ENCODE results near the gene NEURL1. TPM values are rescaled to one million over a fixed set of nuclear protein-coding genes. Genes with fewer than 3 reads are reported as not detected.

Gene NEURL1
- total RNA-seq, 1 donor = not detected

DNA sequence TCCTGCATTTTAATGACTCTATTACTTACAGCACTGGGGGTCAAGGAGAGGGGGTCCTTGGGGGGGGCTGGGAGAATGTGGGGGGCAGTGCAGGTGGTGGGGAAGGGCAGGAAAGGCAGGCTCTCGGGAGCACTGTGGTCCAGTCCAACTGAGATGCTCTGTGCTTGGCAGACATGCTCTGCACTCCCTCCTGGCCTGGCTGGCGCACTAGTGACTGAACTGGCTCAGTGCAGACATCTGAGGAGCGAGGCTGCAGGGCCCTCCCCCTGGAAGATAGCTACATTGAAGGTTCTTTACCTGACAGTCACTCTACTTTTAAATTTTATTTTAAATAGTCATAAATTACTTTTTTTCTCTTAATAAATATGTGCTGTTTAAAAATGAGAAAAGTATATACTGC lies 105.7 kb downstream of the NEURL1 start:
- Histone ChIP-seq H3K4me3 (ENCODE audit: insufficient read depth, low read length) (no peak overlapping the region), H3K9me3 (ENCODE audit: low read depth, low read length) (no peaks in the 10 kb centered on the region), H3K27ac (ENCODE audit: low read depth, low read length) (no peak overlapping the region), H2AFZ (ENCODE audit: low read length) (no peak overlapping the region), H3K36me3 (ENCODE audit: insufficient read depth, low read length) (peaks cover 31% of the 10 kb centered on the region), H4K20me1 (ENCODE audit: insufficient read depth, low read length) (peaks cover 17% of the 10 kb centered on the region), H3K27me3 (ENCODE audit: insufficient read depth, low read length) (no peaks in the 10 kb centered on the region), H3K79me2 (ENCODE audit: insufficient read depth, low read length) (no peaks in the 10 kb centered on the region), H3K4me1 (ENCODE audit: insufficient read depth, low read length) (peaks cover 4% of the 10 kb centered on the region), H3K4me2 (ENCODE audit: insufficient read depth, low read length) (no peak overlapping the region)
- TF ChIP-seq, protein P1, sequence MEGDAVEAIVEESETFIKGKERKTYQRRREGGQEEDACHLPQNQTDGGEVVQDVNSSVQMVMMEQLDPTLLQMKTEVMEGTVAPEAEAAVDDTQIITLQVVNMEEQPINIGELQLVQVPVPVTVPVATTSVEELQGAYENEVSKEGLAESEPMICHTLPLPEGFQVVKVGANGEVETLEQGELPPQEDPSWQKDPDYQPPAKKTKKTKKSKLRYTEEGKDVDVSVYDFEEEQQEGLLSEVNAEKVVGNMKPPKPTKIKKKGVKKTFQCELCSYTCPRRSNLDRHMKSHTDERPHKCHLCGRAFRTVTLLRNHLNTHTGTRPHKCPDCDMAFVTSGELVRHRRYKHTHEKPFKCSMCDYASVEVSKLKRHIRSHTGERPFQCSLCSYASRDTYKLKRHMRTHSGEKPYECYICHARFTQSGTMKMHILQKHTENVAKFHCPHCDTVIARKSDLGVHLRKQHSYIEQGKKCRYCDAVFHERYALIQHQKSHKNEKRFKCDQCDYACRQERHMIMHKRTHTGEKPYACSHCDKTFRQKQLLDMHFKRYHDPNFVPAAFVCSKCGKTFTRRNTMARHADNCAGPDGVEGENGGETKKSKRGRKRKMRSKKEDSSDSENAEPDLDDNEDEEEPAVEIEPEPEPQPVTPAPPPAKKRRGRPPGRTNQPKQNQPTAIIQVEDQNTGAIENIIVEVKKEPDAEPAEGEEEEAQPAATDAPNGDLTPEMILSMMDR (IDR thresholded peaks at IDR 0.05; ENCODE audit: extremely low read depth, low read depth, low read length) = no peak
- no peak for DNase-seq (ENCODE audit: insufficient read length, low spot score, missing footprints)

DNA sequence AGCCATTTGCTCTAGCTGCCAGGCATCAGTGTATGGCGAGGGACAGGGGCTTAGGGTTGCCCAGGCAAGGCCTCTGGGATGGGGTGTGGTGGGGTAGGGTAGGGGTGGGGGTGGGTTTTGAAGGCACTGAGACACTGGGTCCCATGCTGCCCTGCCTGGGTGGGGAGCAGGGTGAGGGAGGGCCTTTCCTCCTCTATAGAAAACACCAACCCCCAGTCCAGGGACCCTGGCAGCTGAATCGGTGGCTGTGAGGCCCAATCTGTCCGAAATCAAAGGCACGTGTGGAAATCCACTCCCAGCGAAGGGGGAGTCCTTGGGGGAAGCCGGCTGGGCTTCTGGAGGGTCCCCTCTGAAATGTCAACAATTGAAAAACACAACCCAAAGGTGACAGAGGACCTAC lies 106.4 kb downstream of the NEURL1 start:
- H3K9me3 ChIP-seq (ENCODE audit: low read depth, low read length) = no peaks in the 10 kb centered on the region
- H3K27ac ChIP-seq (ENCODE audit: low read depth, low read length) = no peak overlapping the region
- TF ChIP-seq, protein P1 (IDR thresholded peaks at IDR 0.05; ENCODE audit: extremely low read depth, low read depth, low read length) = no peak
- no peak overlapping the region for H3K4me2 ChIP-seq (ENCODE audit: insufficient read depth, low read length)
- H3K27me3 ChIP-seq (ENCODE audit: insufficient read depth, low read length) = no peaks in the 10 kb centered on the region
- H2AFZ ChIP-seq (ENCODE audit: low read length) = no peak overlapping the region
- peaks cover 37% of the 10 kb centered on the region for H3K36me3 ChIP-seq (ENCODE audit: insufficient read depth, low read length)
- no peak overlapping the region for H3K4me3 ChIP-seq (ENCODE audit: insufficient read depth, low read length)
- H3K79me2 ChIP-seq (ENCODE audit: insufficient read depth, low read length) = no peaks in the 10 kb centered on the region
- H3K4me1 ChIP-seq (ENCODE audit: insufficient read depth, low read length) = peaks cover 4% of the 10 kb centered on the region
- peaks cover 17% of the 10 kb centered on the region for H4K20me1 ChIP-seq (ENCODE audit: insufficient read depth, low read length)
- no peak for DNase-seq (ENCODE audit: insufficient read length, low spot score, missing footprints)

DNA sequence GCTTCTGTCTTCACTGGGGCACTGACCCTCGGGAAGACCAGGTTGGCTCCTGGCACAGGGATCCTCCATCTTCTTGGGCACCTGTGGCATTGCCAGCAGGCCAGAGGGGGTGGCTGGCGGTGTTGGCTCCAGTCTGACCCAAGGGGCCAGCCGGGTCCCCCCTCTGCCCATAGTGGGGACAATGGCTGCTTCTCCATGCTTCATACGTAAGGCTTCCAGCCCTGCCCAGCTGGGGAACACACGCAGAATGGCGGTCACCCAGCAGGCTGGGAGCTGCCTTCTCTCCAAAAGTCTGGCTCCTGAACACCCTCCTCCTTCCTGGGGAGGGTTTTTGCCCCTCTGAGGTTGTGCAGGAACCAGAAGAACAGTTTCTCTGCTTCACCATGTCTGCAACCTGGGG lies 106.8 kb downstream of the NEURL1 start:
- no peak overlapping the region for H3K4me2 ChIP-seq (ENCODE audit: insufficient read depth, low read length)
- no peak overlapping the region for H2AFZ ChIP-seq (ENCODE audit: low read length)
- H4K20me1 ChIP-seq (ENCODE audit: insufficient read depth, low read length) = peaks cover 14% of the 10 kb centered on the region
- H3K79me2 ChIP-seq (ENCODE audit: insufficient read depth, low read length) = no peaks in the 10 kb centered on the region
- peaks cover 4% of the 10 kb centered on the region for H3K4me1 ChIP-seq (ENCODE audit: insufficient read depth, low read length)
- H3K27ac ChIP-seq (ENCODE audit: low read depth, low read length) = no peak overlapping the region
- peaks cover 41% of the 10 kb centered on the region for H3K36me3 ChIP-seq (ENCODE audit: insufficient read depth, low read length)
- H3K27me3 ChIP-seq (ENCODE audit: insufficient read depth, low read length) = no peaks in the 10 kb centered on the region
- no peak overlapping the region for H3K4me3 ChIP-seq (ENCODE audit: insufficient read depth, low read length)
- TF ChIP-seq, protein P1 (IDR thresholded peaks at IDR 0.05; ENCODE audit: extremely low read depth, low read depth, low read length) = no peak
- no peak for DNase-seq (ENCODE audit: insufficient read length, low spot score, missing footprints)
- H3K9me3 ChIP-seq (ENCODE audit: low read depth, low read length) = no peaks in the 10 kb centered on the region

DNA sequence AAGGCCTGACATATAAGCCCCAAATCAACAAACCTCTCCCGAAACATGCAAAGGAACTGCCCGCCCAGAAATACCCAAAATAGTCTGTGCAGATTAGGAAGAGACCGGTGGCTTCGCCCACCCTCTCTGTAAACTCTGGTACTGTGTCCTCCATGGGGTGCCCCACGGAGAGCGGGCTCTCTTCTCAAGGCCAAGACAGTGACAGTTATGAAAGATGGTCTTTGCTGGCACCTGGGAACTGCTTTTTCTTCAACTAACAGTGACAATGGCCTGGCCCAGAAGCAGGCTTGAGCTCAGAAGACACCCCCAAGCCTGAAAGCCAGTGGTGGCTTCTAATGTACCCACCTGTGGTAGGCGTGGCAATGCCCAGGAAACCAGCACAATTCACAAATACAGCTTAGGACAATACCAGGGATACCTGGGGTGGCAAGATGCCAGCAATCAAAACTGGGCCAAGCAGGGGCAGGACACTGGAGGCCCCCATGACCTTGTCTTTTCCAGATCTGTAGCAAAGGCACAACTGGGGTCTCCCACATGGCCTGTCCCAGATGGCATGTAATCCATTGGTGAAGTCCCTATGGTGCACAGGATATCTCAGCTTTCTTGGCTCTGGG lies 107.6 kb downstream of the NEURL1 start:
- no peak overlapping the region for H3K27ac ChIP-seq (ENCODE audit: low read depth, low read length)
- peaks cover 45% of the 10 kb centered on the region for H3K36me3 ChIP-seq (ENCODE audit: insufficient read depth, low read length)
- TF ChIP-seq, protein P1 (IDR thresholded peaks at IDR 0.05; ENCODE audit: extremely low read depth, low read depth, low read length) = no peak

More for the DNA sequence above, 107.6 kb downstream of the NEURL1 start:
- no peak for DNase-seq (ENCODE audit: insufficient read length, low spot score, missing footprints)
- Histone ChIP-seq H3K4me1 (ENCODE audit: insufficient read depth, low read length) (peaks cover 10% of the 10 kb centered on the region), H2AFZ (ENCODE audit: low read length) (no peak overlapping the region), H3K79me2 (ENCODE audit: insufficient read depth, low read length) (no peaks in the 10 kb centered on the region), H3K4me3 (ENCODE audit: insufficient read depth, low read length) (no peak overlapping the region), H3K9me3 (ENCODE audit: low read depth, low read length) (no peaks in the 10 kb centered on the region), H3K4me2 (ENCODE audit: insufficient read depth, low read length) (no peak overlapping the region), H3K27me3 (ENCODE audit: insufficient read depth, low read length) (no peaks in the 10 kb centered on the region), H4K20me1 (ENCODE audit: insufficient read depth, low read length) (peaks cover 11% of the 10 kb centered on the region)

Data from osteoblast (primary cell).